Caco-2 (cell line): ENCODE measurements around the gene NALCN. TPM values are rescaled to one million over a fixed set of nuclear protein-coding genes. Genes with fewer than 3 reads are reported as not detected.

Experiments used
- BruUV-seq: library from RNA; stranded (reverse); fragments of 400-500 nt; replicated peaks from 2 replicates; lab custom pipeline; 2021; lab: Mats Ljungman, UMichigan
- CTCF ChIA-PET: fragments of 300-600 bp; sonication (Branson Sonifier 250); formaldehyde crosslinking; loops from one replicate; lab custom pipeline; 2022; ENCODE audit warnings: antibody characterized with exemption; lab: Charles Lee
- POLR2A ChIA-PET: fragments of 300-600 bp; sonication (Branson Sonifier 250); formaldehyde crosslinking; loops from one replicate; lab custom pipeline; 2022; ENCODE audit warnings: antibody characterized with exemption; lab: Charles Lee
- DNase-seq, 2 experiments: peaks; one replicate each; pipeline versions ENCODE4 v3.0.0 to v3.0.0-alpha.2; 2020 to 2022
- H3K27me3 ChIP-seq: replicated peaks from 2 replicates; pipeline ENCODE4 v1.6.0; 2011; ENCODE audit warnings: low read length; ENCODE audit not compliant: control insufficient read depth, insufficient read depth
- H3K36me3 ChIP-seq: 2 replicates; pipeline ENCODE4 v1.5.1; 2011; ENCODE audit warnings: low read length; ENCODE audit not compliant: control insufficient read depth, insufficient read depth
- H3K4me1 ChIP-seq: fragments of 250-450 bp; sonication (Bioruptor Pico); 2 replicates; pipeline ENCODE4 v1.5.1; 2020; ENCODE audit warnings: mild to moderate bottlenecking
- H3K4me3 ChIP-seq: 2 replicates; pipeline ENCODE4 v1.5.1; 2011; ENCODE audit warnings: low read depth, mild to moderate bottlenecking, control low read depth, low read length
- H3K9me3 ChIP-seq: fragments of 250-450 bp; sonication (Bioruptor Pico); 2 replicates; pipeline ENCODE4 v1.5.1; 2020; ENCODE audit warnings: mild to moderate bottlenecking, moderate library complexity
- H3K27ac Mint-ChIP-seq: one replicate; pipeline ENCODE4 v1.8.0; 2022; ENCODE audit warnings: mixed read lengths; ENCODE audit not compliant: unreplicated experiment
- H3K27me3 Mint-ChIP-seq: one replicate; pipeline ENCODE4 v1.8.0; 2022; ENCODE audit warnings: mixed read lengths; ENCODE audit not compliant: insufficient read depth, unreplicated experiment
- H3K36me3 Mint-ChIP-seq: one replicate; pipeline ENCODE4 v1.8.0; 2022; ENCODE audit warnings: mild to moderate bottlenecking, mixed read lengths; ENCODE audit not compliant: insufficient read depth, unreplicated experiment
- H3K4me1 Mint-ChIP-seq: one replicate; pipeline ENCODE4 v1.8.0; 2022; ENCODE audit warnings: low read depth, mixed read lengths; ENCODE audit not compliant: unreplicated experiment
- H3K4me3 Mint-ChIP-seq: one replicate; pipeline ENCODE4 v1.8.0; 2022; ENCODE audit warnings: mild to moderate bottlenecking, moderate library complexity, mixed read lengths; ENCODE audit not compliant: unreplicated experiment
- H3K9me3 Mint-ChIP-seq: one replicate; pipeline ENCODE4 v1.8.0; 2022; ENCODE audit warnings: mixed read lengths; ENCODE audit not compliant: unreplicated experiment
- CTCF ChIP-seq, 2 experiments: fragments of 200-600 bp in 1 of 2; IDR thresholded peaks; 1 replicate in 1 of 2; 2 replicates in 1 of 2; pipeline versions ENCODE4 v1.5.1 to v1.8.0; 2011 to 2022; ENCODE audit warnings: antibody characterized with exemption in 1 of 2, control low read depth in 1 of 2, inconsistent platforms in 1 of 2, low read depth in 1 of 2, low read length in 1 of 2, mild to moderate bottlenecking in 1 of 2, moderate library complexity in 1 of 2; ENCODE audit not compliant: insufficient read depth in 1 of 2, severe bottlenecking in 1 of 2, unreplicated experiment in 1 of 2
- intact Hi-C: fragments of 100-400 bp; cut with micrococcal nuclease; formaldehyde crosslinking; loops from one replicate; pipeline ENCODE4 v1.10.0; 2022; ENCODE audit not compliant: unreplicated experiment
- total RNA-seq: library from RNA; stranded (reverse); gene quantifications from 2 replicates; pipeline ENCODE4 v1.2.3, GENCODE V29; 2022

The NALCN gene
- total RNA-seq, 1 experiment from 2014 or later: not detected

DNA sequence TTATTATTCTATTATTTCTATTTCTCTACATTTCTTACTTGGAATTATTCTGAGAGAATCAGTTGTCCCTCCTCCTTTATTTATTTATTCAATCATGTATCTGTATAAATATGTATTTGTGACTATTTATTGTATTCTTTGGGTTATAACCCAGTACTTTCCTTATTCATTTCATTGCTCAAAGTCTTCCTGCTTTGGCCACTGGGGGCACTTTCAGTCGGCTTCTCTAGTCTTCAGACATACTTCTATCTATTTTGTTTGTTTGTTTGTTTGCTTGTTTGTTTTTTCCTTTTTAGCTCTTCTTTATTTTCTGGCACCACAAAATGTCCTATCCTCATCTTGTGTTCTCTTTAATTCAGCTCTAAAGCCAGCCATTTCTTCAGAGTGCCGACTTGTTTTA lies 260.4 kb downstream of the NALCN start:
- Histone ChIP-seq H3K9me3 (no peaks in the 10 kb centered on the region), H3K4me1 (no peaks in the 10 kb centered on the region), H3K27me3 (no peaks in the 10 kb centered on the region; the same call in 1 of the 2 replicates), H3K4me3 (no peak overlapping the region), H3K36me3 (no peaks in the 10 kb centered on the region)
- Mint-ChIP-seq H3K27me3 (peaks cover 22% of the 10 kb centered on the region), H3K4me1 (no peaks in the 10 kb centered on the region), H3K36me3 (no peaks in the 10 kb centered on the region), H3K9me3 (no peaks in the 10 kb centered on the region), H3K4me3 (no peak overlapping the region), H3K27ac (no peak overlapping the region)
- no peak for DNase-seq
- peak; percentile 40 for TF ChIP-seq CTCF (IDR thresholded peaks at IDR 0.05; ENCODE audit: insufficient read depth in 1 of 2, low read depth in 1 of 2, low read length in 1 of 2, severe bottlenecking in 1 of 2, unreplicated experiment in 1 of 2)
- ChIA-PET POLR2A (no interaction called here), CTCF (interaction anchor here (0.6 kb wide), 1 partner anchor 9 kb away, joined by 3 read pairs; no protein-coding TSS in a partner anchor)
- BruUV-seq: no TSS peak
- intact Hi-C loops: no loop called here

- ChIA-PET POLR2A (no interaction called here), CTCF (no interaction called here)
- Mint-ChIP-seq H3K4me3 (no peak overlapping the region), H3K27ac (no peak overlapping the region), H3K4me1 (no peaks in the 10 kb centered on the region), H3K9me3 (no peaks in the 10 kb centered on the region), H3K36me3 (no peaks in the 10 kb centered on the region), H3K27me3 (peaks cover 30% of the 10 kb centered on the region)
- Histone ChIP-seq H3K9me3 (no peaks in the 10 kb centered on the region), H3K27me3 (peaks cover 2% of the 10 kb centered on the region; the same call in 1 of the 2 replicates), H3K36me3 (no peaks in the 10 kb centered on the region), H3K4me1 (no peaks in the 10 kb centered on the region), H3K4me3 (no peak overlapping the region)
- no peak for DNase-seq
- TF ChIP-seq CTCF (IDR thresholded peaks at IDR 0.05; ENCODE audit: insufficient read depth in 1 of 2, low read depth in 1 of 2, low read length in 1 of 2, severe bottlenecking in 1 of 2, unreplicated experiment in 1 of 2): no peak
- intact Hi-C loops: no loop called here
- no TSS peak for BruUV-seq
These were observed 264.1 kb downstream of the NALCN start for GRCh38 chr13:101152184-101152583.

DNA sequence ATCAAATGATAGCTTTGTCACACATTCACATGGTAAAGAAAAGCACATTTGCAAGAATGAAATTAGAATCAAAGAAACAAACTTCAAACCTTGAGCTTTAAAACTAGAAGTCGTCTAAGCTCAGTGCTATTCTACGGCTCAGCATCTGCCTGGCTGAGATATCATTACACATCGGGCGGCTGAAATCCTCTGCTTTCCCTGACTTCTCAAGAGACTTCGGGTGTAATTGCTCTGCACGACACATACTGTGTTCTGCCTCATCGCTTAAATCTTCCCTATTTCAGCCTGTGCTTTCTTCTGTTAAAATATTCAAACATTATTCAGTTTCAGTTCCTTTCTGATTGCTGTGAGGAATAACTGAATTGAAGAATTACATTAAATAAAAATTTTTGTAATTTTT lies 265.3 kb downstream of the NALCN start:
- H3K27me3 Mint-ChIP-seq: peaks cover 37% of the 10 kb centered on the region
- H3K36me3 Mint-ChIP-seq: no peaks in the 10 kb centered on the region
- Histone ChIP-seq H3K4me3 (no peak overlapping the region), H3K36me3 (no peaks in the 10 kb centered on the region), H3K4me1 (no peaks in the 10 kb centered on the region), H3K9me3 (no peaks in the 10 kb centered on the region), H3K27me3 (peaks cover 2% of the 10 kb centered on the region; the same call in 1 of the 2 replicates)
- no TSS peak for BruUV-seq
- no peak for TF ChIP-seq CTCF (IDR thresholded peaks at IDR 0.05; ENCODE audit: insufficient read depth in 1 of 2, low read depth in 1 of 2, low read length in 1 of 2, severe bottlenecking in 1 of 2, unreplicated experiment in 1 of 2)
- ChIA-PET POLR2A (no interaction called here), CTCF (interaction anchor here (0.5 kb wide), 1 partner anchor 32 kb away, joined by 3 read pairs; no protein-coding TSS in a partner anchor)
- H3K4me3 Mint-ChIP-seq: no peak overlapping the region
- intact Hi-C loops: loop anchor here (2.0 kb wide), 1 partner anchor 324 kb away; no protein-coding TSS in a partner anchor
- no peaks in the 10 kb centered on the region for H3K4me1 Mint-ChIP-seq
- DNase-seq: no peak
- no peaks in the 10 kb centered on the region for H3K9me3 Mint-ChIP-seq
- H3K27ac Mint-ChIP-seq: no peak overlapping the region
